ENCODE measurements around the gene UPF1.

UPF1 gene

DNA sequence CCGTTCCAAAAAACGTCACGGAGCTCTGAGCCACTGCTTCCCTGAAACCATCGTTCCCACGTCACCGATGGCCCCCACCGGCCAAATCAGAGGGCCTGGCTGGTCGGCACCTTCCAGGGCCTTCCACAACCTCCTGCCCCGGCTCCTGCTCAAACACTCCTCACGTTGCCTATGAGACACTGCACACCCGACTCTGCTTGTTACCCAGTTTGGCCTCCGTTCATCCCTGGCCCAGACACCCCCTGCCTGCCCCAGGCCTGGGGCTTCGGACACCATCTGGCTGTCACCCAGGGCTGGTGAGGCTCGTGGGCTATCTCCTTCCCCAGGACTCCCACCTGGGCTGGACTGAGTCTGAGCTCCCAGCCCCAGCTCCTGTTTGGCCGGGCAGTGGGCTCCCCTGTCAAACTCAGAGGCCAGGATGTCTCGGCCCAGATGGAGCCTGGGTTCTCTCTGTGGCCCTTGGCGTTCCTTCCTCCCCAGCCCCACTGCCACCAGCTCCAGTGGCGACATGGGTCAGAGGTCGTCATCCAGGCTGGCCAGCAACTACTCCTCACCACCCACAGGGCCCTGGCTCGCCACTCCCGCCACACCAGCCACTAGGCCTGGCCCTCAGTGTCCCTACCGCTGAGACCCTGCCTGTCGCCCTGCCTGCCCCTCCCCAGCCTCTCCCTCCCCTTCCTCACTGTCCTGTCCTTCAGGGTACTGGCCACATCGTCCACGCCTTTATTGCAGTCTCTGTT lies 46.5 kb downstream of the UPF1 start:
- DNase-seq, result no peak

DNA sequence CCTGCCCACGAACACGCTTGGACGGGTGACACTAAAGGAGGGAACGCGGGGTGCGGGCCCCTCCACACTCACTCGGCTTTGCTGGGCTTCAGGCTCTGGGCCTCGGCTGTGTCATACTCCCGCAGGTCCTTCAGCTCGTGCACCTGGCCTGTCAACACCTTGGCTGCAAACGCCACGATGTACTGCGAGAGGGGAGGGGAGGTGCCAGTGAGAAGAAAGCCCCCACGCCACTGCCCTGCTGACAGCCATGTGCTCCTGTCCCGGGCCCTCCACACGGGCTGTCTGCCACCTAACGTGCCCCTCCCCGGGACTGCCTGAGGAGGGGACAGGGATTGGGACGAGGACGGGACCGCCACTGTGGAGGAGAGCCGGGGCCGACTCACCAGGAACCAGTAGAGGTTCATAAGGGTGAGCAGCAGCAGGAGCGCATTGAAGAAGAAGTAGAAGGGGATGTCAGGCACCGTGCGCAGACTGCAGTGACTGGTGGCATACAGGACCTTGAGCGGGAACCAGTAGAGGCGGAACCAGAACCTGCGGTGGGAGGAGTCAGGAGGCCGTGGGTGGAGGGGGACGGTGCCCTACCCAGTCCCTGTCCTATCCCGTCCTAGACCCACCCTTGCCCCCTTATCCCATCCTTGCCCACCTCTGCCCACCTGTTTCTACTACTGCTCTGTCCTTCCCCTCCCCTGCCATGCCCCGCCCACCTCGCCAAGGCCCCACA lies 47.3 kb downstream of the UPF1 start:
- no peak for DNase-seq

- peak; percentile 70 for DNase-seq
Measured at GRCh38 chr19:18879579-18880373, 48.0 kb downstream of the UPF1 start.

DNA sequence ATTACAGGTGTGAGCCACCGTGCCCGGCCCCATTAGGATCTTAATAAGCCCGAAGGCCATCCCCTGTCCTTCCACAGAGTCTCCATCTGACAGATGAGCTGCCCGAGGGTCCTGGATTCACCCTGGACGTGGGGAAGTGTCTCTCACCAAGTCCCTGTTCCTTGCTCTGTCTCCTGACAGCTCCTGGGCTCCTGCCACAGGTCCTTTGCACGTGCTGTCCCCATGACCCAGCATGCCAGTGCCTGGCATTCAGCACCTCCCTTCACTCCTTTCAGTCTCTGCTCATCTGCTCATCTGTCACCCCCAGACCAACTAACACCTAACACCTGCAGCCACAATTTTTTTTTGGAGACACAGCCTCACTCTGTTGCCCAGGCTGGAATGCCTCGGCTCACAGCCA lies 49.7 kb downstream of the UPF1 start:
- no peak for DNase-seq

DNA sequence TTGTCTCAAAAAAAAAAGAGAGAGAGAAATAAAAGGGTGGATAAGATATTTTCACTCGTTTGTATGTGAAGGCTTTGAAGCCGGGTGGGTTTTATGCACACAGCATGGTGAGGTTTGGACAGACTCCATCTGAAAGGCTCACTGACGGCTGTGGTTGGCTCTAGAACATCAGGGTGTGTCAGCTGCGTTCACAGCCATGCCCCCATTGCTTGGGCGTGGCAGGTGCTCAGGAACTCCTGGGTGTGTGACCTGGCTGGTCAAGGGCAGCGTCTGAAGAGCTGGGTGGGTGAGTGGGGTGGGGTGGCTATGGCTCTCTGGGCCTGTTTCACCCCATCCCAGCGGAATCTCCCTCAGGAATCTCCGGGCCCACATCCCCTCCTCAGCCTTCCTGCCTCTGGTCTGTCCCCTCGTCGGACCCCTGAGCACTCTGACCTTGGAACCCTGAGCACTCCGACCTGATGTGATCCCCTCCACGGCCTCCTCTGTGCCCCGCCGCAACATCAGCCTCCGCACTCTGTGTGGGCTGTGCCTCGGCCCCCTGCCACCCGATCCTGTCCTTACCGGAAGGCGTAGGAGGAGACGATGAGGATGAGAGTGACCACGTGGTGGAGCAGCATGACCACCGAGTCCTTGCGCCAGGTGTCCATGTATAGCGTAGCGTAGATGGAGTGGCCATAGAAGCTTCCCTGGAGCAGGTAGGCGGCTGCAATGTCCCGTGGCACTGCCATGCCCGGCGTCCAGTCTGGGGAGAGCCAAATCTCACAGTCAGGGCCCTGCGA lies 52.0 kb downstream of the UPF1 start:
- DNase-seq, result peak; percentile 47

- no peak for DNase-seq
Measured at GRCh38 chr19:18886972-18887371, 55.2 kb downstream of the UPF1 start.

- no peak for DNase-seq
Measured at GRCh38 chr19:18889949-18890745, 58.4 kb downstream of the UPF1 start.

DNA sequence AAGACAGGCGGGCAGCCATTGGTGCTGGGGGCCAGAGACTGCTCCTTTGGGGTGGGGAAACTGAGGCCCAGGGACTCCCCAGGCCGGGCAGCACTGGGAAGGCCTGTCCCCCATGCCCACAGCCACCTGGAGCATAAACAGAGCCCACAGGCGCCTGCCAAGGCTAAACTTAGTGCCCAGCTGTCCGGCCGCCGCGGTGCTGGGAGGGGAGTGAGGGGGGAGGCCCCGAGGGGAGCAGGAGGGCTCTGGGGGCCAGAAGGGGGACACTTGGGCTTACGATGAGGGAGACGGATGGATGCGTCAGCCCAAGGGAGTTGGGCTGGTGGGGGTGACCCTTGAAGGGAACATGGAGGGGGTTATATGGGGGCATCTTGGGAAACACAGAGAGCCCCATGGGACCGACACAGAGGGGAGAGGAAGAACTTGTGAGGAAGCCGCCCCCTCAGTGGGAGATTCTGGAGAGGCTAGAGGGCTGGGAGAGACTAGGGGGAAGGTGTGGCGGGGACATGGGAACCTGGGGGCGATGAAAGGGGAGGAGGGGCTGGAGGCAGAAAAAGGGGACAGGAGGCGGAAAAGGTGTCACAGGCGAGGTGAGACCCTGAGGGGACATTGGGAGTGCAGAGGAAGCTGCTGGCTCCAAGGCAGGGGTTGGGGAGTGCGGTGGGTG lies 62.0 kb downstream of the UPF1 start:
- no peak for DNase-seq

GRCh38 chr19:18894254-18895037 lies 62.7 kb downstream of the UPF1 start:
- DNase-seq, result peak; percentile 34

DNA sequence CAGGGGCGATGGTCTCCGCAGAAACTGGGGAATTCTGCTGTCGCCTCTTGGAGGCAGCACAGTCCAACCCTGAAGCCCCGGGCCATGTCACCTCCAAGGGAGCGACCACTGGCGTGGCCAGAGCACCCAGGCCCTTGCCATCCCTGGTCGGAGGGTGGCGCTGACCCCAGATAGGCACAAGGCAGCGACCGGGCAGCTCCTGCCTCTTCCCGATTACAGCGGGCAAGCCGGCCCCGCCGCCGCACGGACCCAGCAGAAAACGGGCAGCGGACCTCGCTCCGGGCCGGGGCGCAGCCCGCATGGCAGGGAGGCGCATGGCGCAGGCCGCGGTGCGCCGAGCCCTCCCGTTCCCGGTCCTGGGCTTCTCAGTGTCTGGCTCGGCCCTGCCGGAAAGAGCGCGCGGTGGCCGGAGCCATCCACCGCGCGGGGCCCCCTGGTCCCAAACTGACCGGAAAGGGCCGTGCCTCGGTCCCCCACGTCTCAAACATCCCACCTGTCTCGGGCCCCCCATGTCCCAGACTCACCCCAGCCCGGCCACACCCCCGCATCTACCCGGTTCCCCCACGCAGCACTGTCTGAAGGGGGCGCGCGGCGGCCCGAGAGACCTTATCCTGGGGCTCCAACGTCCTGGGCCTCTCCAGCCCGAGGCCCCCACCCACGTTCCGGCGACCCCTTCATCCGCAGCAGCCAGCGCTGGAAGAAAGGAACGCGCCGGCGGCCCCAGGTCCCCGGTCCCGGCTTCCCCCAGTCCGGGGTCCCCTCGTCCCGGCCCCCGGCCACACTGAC lies 63.5 kb downstream of the UPF1 start:
- DNase-seq, result peak; percentile 28

- no peak for DNase-seq
Measured at GRCh38 chr19:18895824-18896341, 64.1 kb downstream of the UPF1 start, which contains the start of gene CERS1. Gene CERS1 (minus strand): TSS chr19:18896158. CDS start chr19:18896072, 86 bp downstream.

- DNase-seq, result no peak
Measured at GRCh38 chr19:18896421-18896841, 64.7 kb downstream of the UPF1 start.

GRCh38 chr19:18897094-18898029 lies 65.6 kb downstream of the UPF1 start:
- DNase-seq, result no peak

DNA sequence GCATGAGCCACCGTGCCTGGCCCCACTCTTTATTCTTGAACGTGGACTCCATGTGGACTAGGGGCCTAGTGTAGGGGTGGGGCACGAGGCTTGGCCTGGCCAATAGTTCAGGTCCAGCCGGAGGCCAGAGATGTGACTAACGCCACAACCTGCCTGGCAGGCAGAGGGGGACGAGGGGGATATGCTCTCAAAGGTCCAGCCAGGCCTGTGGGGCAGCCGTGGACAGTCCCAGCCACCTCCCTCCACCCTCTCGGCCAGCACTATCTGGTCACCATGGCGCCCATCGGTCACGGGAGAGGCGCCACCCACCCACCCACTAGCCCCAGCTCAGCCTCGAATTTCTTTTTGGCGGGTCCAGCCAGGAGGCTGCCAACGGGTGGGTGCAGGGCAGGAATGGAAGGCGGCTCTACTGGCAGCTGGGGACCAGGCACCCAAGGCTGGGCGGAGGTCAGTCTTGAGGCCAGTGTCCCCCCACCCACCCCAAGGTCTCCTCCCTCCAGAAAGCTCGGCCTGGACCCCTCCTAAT lies 66.4 kb downstream of the UPF1 start:
- DNase-seq, result no peak

DNA sequence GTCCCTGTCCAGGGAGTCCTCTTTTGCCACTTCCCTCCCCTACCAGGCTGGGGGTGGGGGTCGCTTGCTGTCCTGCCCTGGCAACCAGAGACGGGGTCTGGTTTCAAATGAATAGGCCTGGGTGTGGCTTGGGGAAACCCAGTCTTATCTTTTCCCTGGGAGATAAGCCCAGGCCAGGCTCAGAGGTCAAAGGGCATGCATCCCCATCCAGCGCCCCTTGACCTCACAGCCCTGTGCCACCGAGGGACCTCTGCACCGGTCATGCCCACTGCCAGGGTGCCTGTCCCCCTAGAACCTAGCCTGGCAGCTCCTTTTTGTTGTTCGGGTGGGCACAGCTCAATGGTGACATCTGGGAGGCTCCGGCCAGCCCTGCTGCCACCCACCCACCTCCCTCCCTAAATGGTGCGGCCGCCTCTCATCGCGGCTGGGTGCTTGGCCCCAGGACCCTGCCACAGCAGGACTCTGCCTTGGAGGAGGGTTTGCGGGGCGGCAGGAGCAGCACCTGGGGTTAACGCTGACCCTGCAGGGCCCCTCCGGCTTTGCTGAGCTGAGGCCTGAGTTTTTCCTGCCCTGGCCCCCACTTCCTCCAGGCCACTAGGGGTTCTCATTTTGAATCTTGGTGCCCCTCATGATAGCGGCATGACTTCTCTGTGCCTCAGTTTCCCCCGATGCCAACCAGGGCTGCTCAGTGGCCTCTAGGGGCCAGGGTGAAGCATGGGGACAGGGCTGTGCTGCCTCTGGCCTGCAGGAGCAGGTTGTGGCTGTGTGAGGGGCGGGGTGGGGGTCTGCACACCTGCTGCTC lies 67.0 kb downstream of the UPF1 start:
- no peak for DNase-seq

- no peak for DNase-seq
Measured at GRCh38 chr19:18899624-18900560, 68.1 kb downstream of the UPF1 start.

Data from hematopoietic multipotent progenitor cell treated with erythropoietin and hydrocortisone succinate and interleukin-3 and kit ligand, for 8 days (in vitro differentiated cells).